Measurements from ENCODE around the gene CYP3A7. TPM values are rescaled to one million over a fixed set of nuclear protein-coding genes. Genes with fewer than 3 reads are reported as not detected.
"Not testable (repeated sequence)": the region's sequence is repeated elsewhere in the genome, so short reads cannot be mapped to it uniquely, and the experiment has no call there.

Gene CYP3A7
- polyA plus RNA-seq (ENCODE audit: insufficient read length in 4 of 4) = 1 to 10 TPM in 1 of 4 donors, under 1 TPM in 3; 0.28 to 1.2 (median 0.43) TPM

DNA sequence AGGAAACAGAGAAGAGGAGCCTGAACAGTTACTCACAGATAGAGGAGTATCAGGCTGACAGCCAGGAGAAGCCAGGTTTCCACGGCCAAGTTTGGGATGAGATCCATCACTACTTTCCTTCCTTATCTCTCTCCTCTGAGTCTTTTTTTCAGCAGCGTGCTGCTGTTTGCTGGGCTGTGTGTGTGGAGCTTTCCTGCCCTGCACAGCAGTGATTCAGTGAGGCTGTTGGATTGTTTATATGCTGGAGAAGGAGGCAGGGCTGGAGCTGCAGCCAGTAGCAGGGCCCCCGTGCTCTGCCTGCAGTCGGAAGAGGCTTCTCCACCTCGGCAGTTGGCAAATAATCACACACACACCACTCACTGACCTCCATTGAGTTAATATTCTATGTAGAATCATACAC is at the start of gene CYP3A7:
CYP3A7 (minus strand) TSS at position 210 of the 400 bp plus-strand sequence; CDS start at position 107, 103 bp downstream.
- DNase-seq (ENCODE audit: low read depth in 4 of 4, low spot score in 3 of 4) = no peak

DNA sequence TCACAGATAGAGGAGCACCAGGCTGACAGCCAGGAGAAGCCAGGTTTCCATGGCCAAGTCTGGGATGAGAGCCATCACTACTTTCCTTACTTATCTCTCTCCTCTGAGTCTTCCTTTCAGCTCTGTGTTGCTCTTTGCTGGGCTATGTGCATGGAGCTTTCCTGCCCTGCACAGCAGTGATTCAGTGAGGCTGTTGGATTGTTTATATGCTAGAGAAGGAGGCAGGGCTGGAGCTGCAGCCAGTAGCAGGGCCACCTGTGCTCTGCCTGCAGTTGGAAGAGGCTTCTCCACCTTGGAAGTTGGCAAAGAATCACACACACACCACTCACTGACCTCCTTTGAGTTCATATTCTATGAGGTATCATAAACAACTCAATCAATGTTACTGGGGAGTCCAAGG is 49.0 kb upstream of the CYP3A7 start, which contains the start of gene CYP3A4:
CYP3A4 (minus strand) TSS at position 178 of the 400 bp plus-strand sequence; CDS start at position 75, 103 bp downstream.
- DNase-seq (ENCODE audit: low read depth in 4 of 4, low spot score in 3 of 4) = no peak

GRCh38 chr7:99782012-99782953 is 47.3 kb upstream of the CYP3A7 start:
- DNase-seq (ENCODE audit: low read depth in 4 of 4, low spot score in 3 of 4) = no peak

- no peak for DNase-seq (ENCODE audit: low read depth in 4 of 4, low spot score in 3 of 4)
Measured at GRCh38 chr7:99780588-99780987, 45.6 kb upstream of the CYP3A7 start.

- DNase-seq (ENCODE audit: low read depth in 4 of 4, low spot score in 3 of 4) = no peak
Measured at GRCh38 chr7:99779949-99780348, 45.0 kb upstream of the CYP3A7 start.

DNA sequence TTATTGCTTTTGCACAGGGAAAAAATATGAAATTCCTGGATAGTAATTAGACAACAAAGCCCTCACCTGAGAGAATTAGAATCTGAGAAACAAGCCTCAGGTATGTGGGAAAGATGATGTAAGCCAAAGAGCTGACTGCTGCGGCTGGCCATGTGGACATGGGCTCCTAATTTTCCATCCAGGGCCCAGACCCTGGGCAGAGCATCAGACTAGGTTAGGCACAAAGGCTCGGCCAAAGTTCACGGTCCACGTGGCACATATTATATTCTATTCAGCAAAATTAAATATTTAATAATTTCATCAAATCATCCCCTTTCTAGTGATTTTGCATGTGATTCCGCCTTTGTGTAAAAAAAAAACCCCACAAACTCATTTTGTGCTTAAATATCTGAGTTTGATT is 43.9 kb upstream of the CYP3A7 start:
- no peak for DNase-seq (ENCODE audit: low read depth in 4 of 4, low spot score in 3 of 4)

DNA sequence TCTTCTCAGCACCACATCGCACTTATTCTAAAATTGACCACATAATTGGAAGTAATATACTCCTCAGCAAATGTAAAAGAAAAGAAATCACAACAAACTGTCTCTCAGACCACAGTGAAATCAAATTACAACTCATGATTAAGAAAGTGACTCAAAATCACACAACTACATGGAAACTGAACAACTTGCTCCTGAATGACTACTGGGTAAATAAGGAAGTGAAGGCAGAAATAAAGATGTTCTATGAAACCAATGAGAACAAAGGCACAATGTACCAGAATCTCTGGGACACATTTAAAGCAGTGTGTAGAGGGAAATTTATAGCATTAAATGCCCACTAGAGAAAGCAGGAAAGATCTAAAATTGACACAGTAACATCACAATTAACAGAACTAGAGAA is 38.4 kb upstream of the CYP3A7 start:
- not testable (repeated sequence) for DNase-seq (ENCODE audit: low read depth in 4 of 4, low spot score in 3 of 4)

- no peak for DNase-seq (ENCODE audit: low read depth in 4 of 4, low spot score in 3 of 4)
Measured at GRCh38 chr7:99772565-99772964, 37.6 kb upstream of the CYP3A7 start.

DNA sequence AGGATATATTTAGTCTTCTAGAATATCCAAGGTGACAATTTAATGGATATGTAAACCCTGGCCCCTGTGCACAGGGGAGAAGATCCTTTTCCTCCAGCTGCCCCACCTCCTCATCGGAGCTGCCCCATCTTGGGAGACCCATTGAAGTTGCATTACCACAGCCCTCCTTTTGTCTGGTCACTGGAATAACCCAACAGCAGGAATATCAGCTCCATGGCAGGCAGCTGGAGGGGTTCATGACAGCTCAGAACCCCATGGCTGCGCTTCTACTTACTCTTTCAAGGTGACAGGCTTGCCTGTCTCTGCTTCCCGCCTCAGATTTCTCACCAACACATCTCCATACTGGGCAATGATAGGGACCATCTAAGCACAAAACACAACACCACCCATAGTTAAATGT is 34.5 kb upstream of the CYP3A7 start:
- not testable (repeated sequence) for DNase-seq (ENCODE audit: low read depth in 4 of 4, low spot score in 3 of 4)

- no peak for DNase-seq (ENCODE audit: low read depth in 4 of 4, low spot score in 3 of 4)
Measured at GRCh38 chr7:99768471-99768870, 33.5 kb upstream of the CYP3A7 start.

- no peak for DNase-seq (ENCODE audit: low read depth in 4 of 4, low spot score in 3 of 4)
Measured at GRCh38 chr7:99767662-99768061, 32.7 kb upstream of the CYP3A7 start.

DNA sequence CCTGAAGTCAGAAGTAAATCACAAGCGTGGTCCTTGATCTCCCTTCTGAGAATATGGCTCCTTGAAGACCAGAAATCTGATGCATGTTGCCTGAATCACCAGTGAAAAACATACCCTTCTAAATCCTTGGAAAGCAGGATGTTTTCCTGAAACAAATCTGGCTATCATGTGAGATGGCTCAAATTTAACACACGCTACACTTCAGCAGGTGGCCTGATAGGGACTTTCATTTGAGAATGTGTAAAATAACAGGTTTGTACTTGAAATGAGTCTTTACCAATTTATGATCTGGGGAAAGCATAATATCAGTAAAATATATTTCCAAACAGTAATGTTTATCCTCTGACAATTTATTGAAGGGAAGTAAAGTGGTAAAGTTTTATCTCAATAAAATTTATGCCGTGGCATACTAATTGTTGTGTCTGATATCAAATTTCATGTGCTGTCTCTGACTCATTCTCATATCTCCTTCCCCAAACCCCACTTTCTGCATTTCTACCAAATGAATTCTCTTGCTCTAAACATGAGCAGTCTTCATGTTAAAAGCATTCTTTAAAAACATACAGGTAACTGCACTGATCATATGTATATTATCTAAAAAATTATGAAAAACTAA is 31.6 kb upstream of the CYP3A7 start:
- no peak for DNase-seq (ENCODE audit: low read depth in 4 of 4, low spot score in 3 of 4)

GRCh38 chr7:99764478-99764877 is 29.5 kb upstream of the CYP3A7 start:
- DNase-seq (ENCODE audit: low read depth in 4 of 4, low spot score in 3 of 4) = no peak

GRCh38 chr7:99762680-99763327 is 27.8 kb upstream of the CYP3A7 start:
- no peak for DNase-seq (ENCODE audit: low read depth in 4 of 4, low spot score in 3 of 4)

- DNase-seq (ENCODE audit: low read depth in 4 of 4, low spot score in 3 of 4) = no peak
Measured at GRCh38 chr7:99755085-99755484, 20.1 kb upstream of the CYP3A7 start.

GRCh38 chr7:99752356-99752755 is 17.4 kb upstream of the CYP3A7 start:
- no peak for DNase-seq (ENCODE audit: low read depth in 4 of 4, low spot score in 3 of 4)

GRCh38 chr7:99751322-99752052 is 16.5 kb upstream of the CYP3A7 start:
- not testable (repeated sequence) for DNase-seq (ENCODE audit: low read depth in 4 of 4, low spot score in 3 of 4)

GRCh38 chr7:99748846-99749579 is 14.0 kb upstream of the CYP3A7 start:
- DNase-seq (ENCODE audit: low read depth in 4 of 4, low spot score in 3 of 4) = no peak

DNA sequence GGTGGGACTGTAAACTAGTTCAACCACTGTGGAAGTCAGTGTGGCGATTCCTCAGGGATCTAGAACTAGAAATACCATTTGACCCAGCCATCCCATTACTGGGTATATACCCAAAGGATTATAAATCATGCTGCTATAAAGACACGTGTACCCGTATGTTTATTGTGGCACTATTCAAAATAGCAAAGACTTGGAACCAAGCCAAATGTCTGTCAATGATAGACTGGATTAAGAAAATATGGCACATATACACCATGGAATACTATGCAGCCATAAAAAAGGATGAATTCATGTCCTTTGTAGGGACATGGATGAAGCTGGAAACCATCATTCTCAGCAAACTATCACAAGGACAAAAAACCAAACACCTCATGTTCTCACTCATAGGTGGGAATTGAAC is 11.9 kb upstream of the CYP3A7 start:
- DNase-seq (ENCODE audit: low read depth in 4 of 4, low spot score in 3 of 4) = not testable (repeated sequence)

GRCh38 chr7:99745395-99745794 is 10.4 kb upstream of the CYP3A7 start:
- DNase-seq (ENCODE audit: low read depth in 4 of 4, low spot score in 3 of 4) = not testable (repeated sequence)
